Urothelium cell line (cell line): ENCODE results near the gene LRP3.
A peak's percentile ranks its signal among the peaks of the same experiment; 100 is the strongest.
"Not testable (repeated sequence)": the region's sequence is repeated elsewhere in the genome, so short reads cannot be mapped to it uniquely, and the experiment has no call there.

Experiments used
- DNase-seq: peaks from one replicate; pipeline ENCODE4 v3.0.0; 2011; ENCODE audit warnings: low spot score, mixed read lengths
- FAIRE-seq: peaks from 2 replicates; lab custom pipeline; 2011; peaks lifted over from hg19 to GRCh38; lab: Jason Lieb, UNC

Gene LRP3

GRCh38 chr19:33175886-33176669 lies 18.1 kb upstream of the LRP3 start:
- FAIRE-seq (no peak), DNase-seq (peak; percentile 36)

DNA sequence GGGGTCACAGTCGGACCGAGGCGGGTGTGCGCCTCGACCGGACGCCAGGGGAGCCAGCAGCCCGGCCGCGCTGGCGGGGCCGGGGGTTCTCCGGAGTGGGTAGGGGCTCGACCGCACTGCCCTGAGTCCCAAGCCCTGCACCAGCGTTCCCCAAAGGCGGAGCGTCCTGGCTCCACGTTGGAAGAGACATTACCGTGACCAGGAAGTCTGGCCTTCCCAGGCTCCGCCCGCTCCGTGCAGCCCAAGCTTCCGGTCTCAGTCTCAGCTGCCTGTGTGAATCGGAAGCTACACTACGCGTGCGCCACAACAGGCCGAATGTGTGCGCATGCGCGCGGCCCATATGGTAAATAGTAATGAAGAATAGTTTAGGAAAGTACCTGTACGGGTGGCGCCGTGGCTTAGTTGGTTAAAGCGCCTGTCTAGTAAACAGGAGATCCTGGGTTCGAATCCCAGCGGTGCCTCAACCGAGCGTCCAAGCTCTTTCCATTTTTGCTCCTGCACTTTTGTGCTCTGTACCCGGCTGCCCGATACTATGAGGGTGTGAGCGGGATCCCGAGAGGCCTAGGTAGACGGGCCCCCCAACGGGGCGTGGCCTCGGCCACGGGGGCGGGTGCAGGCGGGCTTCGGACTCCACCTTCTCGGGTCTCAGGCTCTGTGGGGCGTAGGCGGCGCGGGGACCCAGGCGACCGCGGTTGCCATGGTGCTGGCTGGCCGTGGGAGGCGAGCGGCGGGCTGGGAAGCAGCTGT lies 17.3 kb upstream of the LRP3 start:
- DNase-seq (peak; percentile 97), FAIRE-seq (peak; percentile 81)

GRCh38 chr19:33177417-33177979 lies 16.6 kb upstream of the LRP3 start:
- peak; percentile 48 for DNase-seq
- peak; percentile 35 for FAIRE-seq

- FAIRE-seq, result no peak
- no peak for DNase-seq
Measured at GRCh38 chr19:33186431-33187182, 7.5 kb upstream of the LRP3 start.

- FAIRE-seq (no peak), DNase-seq (no peak)
Measured at GRCh38 chr19:33187183-33187540, 7.0 kb upstream of the LRP3 start.

DNA sequence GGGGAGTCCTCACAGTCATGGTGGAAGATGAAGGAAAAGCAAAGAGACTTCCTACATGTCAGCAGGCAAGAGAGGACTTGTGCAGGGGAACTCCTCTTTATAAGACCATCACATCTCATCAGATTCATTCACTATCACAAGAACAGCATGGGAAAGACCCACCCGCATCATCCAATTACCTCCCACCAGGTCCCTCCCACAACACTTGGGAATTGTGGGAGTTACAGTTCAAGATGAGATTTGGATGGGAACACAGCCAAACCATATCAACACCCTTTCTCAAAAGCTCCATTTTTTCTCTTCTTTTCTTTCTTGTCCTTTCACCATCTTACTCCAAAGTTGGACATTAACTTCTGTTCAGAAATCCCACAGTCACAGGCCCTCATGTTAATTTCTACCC lies 4.7 kb upstream of the LRP3 start:
- FAIRE-seq, result no peak
- no peak for DNase-seq

DNA sequence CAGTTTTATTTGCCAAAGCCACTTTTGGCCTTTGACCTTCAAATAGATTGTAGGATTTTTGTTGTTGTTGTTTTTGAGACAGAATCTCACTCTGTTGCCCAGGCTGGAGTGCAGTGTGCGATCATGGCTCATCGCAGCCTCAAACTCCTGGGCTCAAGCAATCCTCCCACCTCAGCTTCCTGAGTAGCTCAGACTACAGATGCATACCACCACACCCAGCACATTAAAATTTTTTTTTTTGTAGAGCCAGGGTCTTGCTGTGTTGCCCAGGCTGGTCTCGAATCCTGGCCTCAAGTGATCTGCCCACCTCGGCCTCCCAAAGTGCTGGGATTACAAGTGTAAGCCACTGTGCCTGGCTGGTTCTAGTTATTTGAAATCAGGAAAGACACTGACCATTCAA lies 3.0 kb upstream of the LRP3 start:
- FAIRE-seq, DNase-seq: not testable (repeated sequence)

GRCh38 chr19:33191501-33191900 lies 2.6 kb upstream of the LRP3 start:
- FAIRE-seq (no peak), DNase-seq (no peak)

GRCh38 chr19:33192010-33192409 lies 2.1 kb upstream of the LRP3 start:
- FAIRE-seq (no peak), DNase-seq (no peak)

DNA sequence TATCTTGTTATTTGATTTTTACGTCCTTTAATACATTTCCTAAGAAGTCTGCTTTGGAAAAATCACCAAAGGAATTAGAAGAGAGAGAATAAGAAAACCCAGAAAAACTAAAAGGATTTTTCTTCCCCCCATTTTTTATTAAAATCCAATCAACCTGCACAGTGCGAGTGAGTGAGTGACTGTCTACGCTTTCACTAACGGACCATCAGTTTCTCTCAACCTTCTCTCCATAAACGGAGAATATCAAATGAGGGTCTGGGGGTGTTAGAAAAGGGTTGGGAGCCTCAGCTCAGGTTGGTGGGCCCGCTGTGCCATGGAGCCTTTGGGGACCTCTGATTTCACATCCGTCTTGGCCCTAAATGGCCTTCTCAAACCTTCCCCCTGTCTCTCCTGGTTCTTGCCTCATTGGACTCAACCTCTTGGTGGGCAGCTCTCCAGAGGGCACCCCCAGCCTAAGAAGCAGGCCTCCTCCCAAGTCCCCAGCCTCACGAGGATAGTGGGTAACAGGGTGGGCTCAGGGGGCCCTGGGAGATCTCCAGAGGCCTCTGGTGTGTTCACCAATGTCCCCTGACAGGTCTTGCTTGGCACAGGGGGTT lies 763 bp upstream of the LRP3 start:
- FAIRE-seq, result no peak
- no peak for DNase-seq

DNA sequence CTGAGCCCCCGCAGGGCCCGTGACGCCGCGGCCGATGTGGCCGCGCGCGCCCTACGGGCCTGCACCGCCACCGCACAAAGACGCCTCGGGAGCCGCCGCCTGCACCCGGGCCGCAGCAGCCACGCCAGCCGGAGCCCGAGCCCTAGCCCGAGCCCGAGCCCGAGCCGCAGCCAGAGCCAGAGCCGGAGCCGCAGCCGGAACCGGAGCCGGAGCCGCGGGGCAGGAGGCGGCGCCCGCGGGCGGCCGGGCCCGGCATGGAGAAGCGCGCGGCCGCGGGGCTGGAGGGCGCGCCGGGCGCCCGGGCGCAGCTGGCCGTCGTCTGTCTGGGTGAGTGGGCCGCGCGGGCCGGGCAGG lies 379 bp downstream of the LRP3 start:
- no peak for FAIRE-seq
- no peak for DNase-seq

- FAIRE-seq (no peak), DNase-seq (no peak)
Measured at GRCh38 chr19:33194886-33195644, 935 bp downstream of the LRP3 start.

GRCh38 chr19:33195645-33196347 lies 1.7 kb downstream of the LRP3 start:
- FAIRE-seq, result no peak
- no peak for DNase-seq

- DNase-seq (no peak), FAIRE-seq (no peak)
Measured at GRCh38 chr19:33196446-33197193, 2.5 kb downstream of the LRP3 start.

- no peak for FAIRE-seq
- DNase-seq, result no peak
Measured at GRCh38 chr19:33197591-33198000, 3.5 kb downstream of the LRP3 start.

DNA sequence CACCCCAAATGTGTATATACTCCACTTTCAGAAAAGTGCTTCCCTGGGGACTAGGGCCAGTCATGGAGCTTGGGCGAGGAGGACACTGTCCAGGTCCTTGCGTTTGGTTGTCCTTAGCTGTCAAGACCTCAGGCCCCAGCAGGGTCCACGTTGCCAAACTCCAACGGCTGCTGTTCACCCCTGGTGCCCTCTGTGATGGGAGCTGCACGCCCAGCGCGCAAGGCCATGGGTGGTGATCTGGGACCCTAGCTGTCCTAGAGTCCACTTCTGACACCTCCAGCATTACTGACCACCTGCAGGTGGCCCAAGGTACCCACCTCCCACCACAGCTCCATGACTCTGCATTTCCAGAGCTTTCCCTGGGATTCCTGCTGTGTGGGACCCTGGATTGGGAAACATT lies 4.0 kb downstream of the LRP3 start:
- FAIRE-seq, result no peak
- no peak for DNase-seq

- DNase-seq, result no peak
- no peak for FAIRE-seq
Measured at GRCh38 chr19:33199441-33200265, 5.5 kb downstream of the LRP3 start.

DNA sequence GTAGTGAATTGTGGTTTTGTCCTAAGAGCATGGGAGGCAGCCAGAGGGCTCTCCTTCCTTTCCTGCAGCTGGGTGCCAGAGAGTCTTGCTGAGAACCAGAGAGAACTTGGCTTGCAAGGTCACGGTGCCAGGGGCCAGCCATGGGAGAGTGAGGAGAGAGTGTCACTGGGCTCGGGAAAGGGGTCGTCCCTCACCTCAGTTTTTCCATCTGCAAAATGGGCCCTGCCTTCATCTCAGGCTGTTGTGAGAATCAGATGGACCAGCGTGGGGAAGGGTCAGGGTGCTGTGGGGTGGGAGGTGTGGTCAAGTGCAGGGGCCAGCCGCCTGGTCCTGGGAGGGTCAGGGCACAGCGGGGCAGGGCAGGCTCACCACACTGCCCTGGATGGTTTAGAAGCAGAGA lies 7.3 kb downstream of the LRP3 start:
- no peak for DNase-seq
- FAIRE-seq, result no peak
